NB4 (cell line): ENCODE measurements around the gene ZNF205.

ENCODE experiments used
- POLR2A ChIP-seq: IDR thresholded peaks from 2 replicates; pipeline ENCODE4 v1.6.1; 2011; ENCODE audit warnings: mild to moderate bottlenecking; ENCODE audit not compliant: insufficient read length; ENCODE audit errors: extremely low read depth
- TF ChIP-seq, protein P1 (sequence below): IDR thresholded peaks from one replicate; pipeline ENCODE4 v1.5.1; 2012; ENCODE audit warnings: low read depth, low read length
- TF ChIP-seq, protein P2 (sequence below): IDR thresholded peaks from 2 replicates; pipeline ENCODE4 v1.6.1; 2011; ENCODE audit warnings: low read depth, low read length

- TF ChIP-seq, protein P1, sequence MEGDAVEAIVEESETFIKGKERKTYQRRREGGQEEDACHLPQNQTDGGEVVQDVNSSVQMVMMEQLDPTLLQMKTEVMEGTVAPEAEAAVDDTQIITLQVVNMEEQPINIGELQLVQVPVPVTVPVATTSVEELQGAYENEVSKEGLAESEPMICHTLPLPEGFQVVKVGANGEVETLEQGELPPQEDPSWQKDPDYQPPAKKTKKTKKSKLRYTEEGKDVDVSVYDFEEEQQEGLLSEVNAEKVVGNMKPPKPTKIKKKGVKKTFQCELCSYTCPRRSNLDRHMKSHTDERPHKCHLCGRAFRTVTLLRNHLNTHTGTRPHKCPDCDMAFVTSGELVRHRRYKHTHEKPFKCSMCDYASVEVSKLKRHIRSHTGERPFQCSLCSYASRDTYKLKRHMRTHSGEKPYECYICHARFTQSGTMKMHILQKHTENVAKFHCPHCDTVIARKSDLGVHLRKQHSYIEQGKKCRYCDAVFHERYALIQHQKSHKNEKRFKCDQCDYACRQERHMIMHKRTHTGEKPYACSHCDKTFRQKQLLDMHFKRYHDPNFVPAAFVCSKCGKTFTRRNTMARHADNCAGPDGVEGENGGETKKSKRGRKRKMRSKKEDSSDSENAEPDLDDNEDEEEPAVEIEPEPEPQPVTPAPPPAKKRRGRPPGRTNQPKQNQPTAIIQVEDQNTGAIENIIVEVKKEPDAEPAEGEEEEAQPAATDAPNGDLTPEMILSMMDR = no peak
- TF ChIP-seq, protein P2, sequence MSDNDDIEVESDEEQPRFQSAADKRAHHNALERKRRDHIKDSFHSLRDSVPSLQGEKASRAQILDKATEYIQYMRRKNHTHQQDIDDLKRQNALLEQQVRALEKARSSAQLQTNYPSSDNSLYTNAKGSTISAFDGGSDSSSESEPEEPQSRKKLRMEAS = no peak
- TF ChIP-seq POLR2A = no peak
These were observed 28.4 kb downstream of the ZNF205 start for GRCh38 chr16:3140603-3141427.
